Measurements from ENCODE around the gene FMNL2. TPM values are rescaled to one million over a fixed set of nuclear protein-coding genes. Genes with fewer than 3 reads are reported as not detected.

The FMNL2 gene
- total RNA-seq, 1 experiment from 2014 or later = 33.6 TPM

DNA sequence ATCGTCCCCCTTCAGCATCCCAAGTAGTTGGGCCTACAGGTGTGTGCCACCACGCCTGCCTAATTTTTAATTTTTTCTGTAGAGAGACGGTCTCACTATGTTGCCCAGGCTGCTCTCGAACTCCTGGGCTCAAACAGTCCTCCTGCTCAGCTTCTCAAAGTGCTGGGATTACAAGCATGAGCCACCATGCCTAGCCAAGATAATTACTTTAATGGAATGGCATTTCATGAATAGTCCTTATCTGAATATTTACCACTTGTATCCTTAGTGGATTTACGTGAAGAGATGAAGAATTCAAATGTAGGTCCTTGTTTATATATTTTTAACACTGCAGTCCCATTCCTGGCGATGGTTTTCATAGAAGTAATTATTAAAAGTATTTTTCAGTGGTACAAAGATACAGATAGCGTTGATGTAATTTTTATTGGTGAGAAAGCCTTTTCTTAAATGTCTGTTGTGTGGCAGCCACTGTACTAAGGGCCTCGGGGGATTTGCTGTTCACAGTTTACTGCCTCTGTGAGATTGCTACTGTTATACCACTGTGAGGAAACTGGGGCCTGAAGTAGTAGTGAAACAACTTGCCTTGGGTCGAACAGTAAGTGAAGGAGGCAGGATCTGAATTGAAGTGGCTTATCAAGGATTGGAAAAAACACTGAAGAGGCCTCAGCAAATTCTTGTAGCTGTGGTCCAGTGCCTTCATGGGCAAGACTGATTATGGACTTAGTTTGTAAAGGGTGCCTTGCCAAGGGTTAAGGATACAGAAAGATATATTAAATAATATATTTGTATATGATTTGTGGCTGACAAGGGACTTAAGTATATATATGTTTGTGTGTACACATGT lies 231.1 kb downstream of the FMNL2 start:
- no peak overlapping the region for H3K18ac ChIP-seq (ENCODE audit: insufficient read length, low read depth, low read length)
- H2AK5ac ChIP-seq (ENCODE audit: insufficient read length, low read length) = no peak overlapping the region
- no peak overlapping the region for H2BK15ac ChIP-seq (ENCODE audit: low read depth, low read length)
- H4K8ac ChIP-seq (replicated peaks; ENCODE audit: insufficient read length, low read depth, low read length) = no peak overlapping the region
- H2BK120ac ChIP-seq (ENCODE audit: low read depth, low read length, poor library complexity, severe bottlenecking) = no peak overlapping the region
- Mint-ChIP-seq H3K9me3 (no peaks in the 10 kb centered on the region), H3K4me3 (no peak overlapping the region), H3K36me3 (ENCODE audit: insufficient read depth in 1 of 3, low read depth in 3 of 3) (peaks cover 4 to 25% (median 8%) of the 10 kb centered on the region in 3 experiments; a peak in 5 of 7 replicates), H3K27ac (no peak overlapping the region; a peak in 1 of 7 replicates), H3K4me1 (peaks cover 5 to 8% of the 10 kb centered on the region in 2 experiments), H3K27me3 (ENCODE audit: low read depth) (no peaks in the 10 kb centered on the region)
- no peak overlapping the region for H2AFZ ChIP-seq (ENCODE audit: low read length)
- no peaks in the 10 kb centered on the region for H3K23me2 ChIP-seq (ENCODE audit: insufficient read length, low read depth, low read length, poor library complexity, severe bottlenecking)
- no peak overlapping the region for H4K91ac ChIP-seq (ENCODE audit: insufficient read length, low read depth, low read length)
- H3K23ac ChIP-seq (ENCODE audit: insufficient read length, low read depth, low read length) = no peak overlapping the region
- H3K4ac ChIP-seq (ENCODE audit: low read depth, low read length) = no peak overlapping the region
- no peak overlapping the region for H3T11ph ChIP-seq (ENCODE audit: low read length)
- H3K79me2 ChIP-seq (ENCODE audit: insufficient read depth, low read length) = no peaks in the 10 kb centered on the region; the same call in 1 of the 2 replicates
- no peak overlapping the region for H3K4me2 ChIP-seq (ENCODE audit: insufficient read depth, insufficient read length, low read length)
- H4K5ac ChIP-seq (ENCODE audit: insufficient read length, low read depth, low read length) = no peak overlapping the region
- no peak overlapping the region for H2BK5ac ChIP-seq (ENCODE audit: insufficient read length, low read length)
- no peak overlapping the region for H3K9ac ChIP-seq (ENCODE audit: extremely low read depth, insufficient read length, low read length)
- no peaks in the 10 kb centered on the region for H3K4me1 ChIP-seq (ENCODE audit: insufficient read depth, low read length)
- H2BK20ac ChIP-seq (ENCODE audit: low read depth, low read length, poor library complexity, severe bottlenecking) = no peak overlapping the region
- no peaks in the 10 kb centered on the region for H4K20me1 ChIP-seq (ENCODE audit: control insufficient read depth, insufficient read depth, insufficient read length)
- H3K79me1 ChIP-seq (ENCODE audit: insufficient read depth, low read depth, low read length, poor library complexity, severe bottlenecking) = no peaks in the 10 kb centered on the region
- no peak overlapping the region for H2BK12ac ChIP-seq (ENCODE audit: insufficient read length, low read depth, low read length)
- H3K27ac ChIP-seq (ENCODE audit: insufficient read length, low read depth, low read length) = no peak overlapping the region
- no peak overlapping the region for H3K14ac ChIP-seq (ENCODE audit: insufficient read depth, low read length)
- H3K27me3 ChIP-seq (ENCODE audit: insufficient read depth, low read length) = no peaks in the 10 kb centered on the region
- WGBS (ENCODE audit: extremely low coverage, insufficient read length, low lambda C conversion rate) = 100% methylated on average over 1 of the region's 9 CpGs
- DNase-seq = no peak
- H3K9me3 ChIP-seq (ENCODE audit: control insufficient read depth, low read depth, low read length) = no peaks in the 10 kb centered on the region
- TF ChIP-seq, protein P1, sequence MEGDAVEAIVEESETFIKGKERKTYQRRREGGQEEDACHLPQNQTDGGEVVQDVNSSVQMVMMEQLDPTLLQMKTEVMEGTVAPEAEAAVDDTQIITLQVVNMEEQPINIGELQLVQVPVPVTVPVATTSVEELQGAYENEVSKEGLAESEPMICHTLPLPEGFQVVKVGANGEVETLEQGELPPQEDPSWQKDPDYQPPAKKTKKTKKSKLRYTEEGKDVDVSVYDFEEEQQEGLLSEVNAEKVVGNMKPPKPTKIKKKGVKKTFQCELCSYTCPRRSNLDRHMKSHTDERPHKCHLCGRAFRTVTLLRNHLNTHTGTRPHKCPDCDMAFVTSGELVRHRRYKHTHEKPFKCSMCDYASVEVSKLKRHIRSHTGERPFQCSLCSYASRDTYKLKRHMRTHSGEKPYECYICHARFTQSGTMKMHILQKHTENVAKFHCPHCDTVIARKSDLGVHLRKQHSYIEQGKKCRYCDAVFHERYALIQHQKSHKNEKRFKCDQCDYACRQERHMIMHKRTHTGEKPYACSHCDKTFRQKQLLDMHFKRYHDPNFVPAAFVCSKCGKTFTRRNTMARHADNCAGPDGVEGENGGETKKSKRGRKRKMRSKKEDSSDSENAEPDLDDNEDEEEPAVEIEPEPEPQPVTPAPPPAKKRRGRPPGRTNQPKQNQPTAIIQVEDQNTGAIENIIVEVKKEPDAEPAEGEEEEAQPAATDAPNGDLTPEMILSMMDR (conservative IDR thresholded peaks at IDR 0.05) = no peak
- no peak overlapping the region for H3K56ac ChIP-seq (ENCODE audit: insufficient read length, low read depth, low read length)

All from H9 (cell line).